ENCODE measurements around the gene IQCH. TPM values are rescaled to one million over a fixed set of nuclear protein-coding genes. Genes with fewer than 3 reads are reported as not detected.

Gene IQCH
- total and polyA plus RNA-seq, 9 of the 15 experiments (the other 6 are each of a cell fraction or from before 2014, with no cell fraction given): 1.8 to 3.9 (median 2.7) TPM

DNA sequence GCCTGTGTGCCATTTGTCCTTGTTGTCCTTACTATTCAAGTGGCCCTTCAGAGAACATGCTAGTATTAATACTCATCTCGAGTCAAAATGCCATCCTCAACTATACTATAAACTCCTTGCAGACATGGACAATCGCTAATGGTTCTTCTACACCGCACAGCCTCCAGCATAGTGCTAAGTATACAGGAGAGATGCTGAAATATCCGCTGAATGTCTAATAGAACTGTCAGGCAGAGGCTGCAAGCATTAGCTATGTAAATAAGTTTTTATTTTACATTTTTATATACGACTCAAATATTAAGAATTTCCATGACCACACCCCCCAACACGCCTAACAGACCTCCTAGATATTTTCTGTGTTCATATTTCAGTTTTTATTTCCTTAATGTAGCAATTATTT, 39.5 kb upstream of the IQCH start (continued):
- no peak for TF ChIP-seq RREB1 (CRISPR knock-in tag; IDR thresholded peaks at IDR 0.05)
- TF ChIP-seq RUNX1 (IDR thresholded peaks at IDR 0.05; ENCODE audit: low read depth): no peak
- TF ChIP-seq ZBTB7A (IDR thresholded peaks at IDR 0.05; ENCODE audit: borderline replicate concordance, control insufficient read depth, low read depth, low read length): no peak
- no peak for TF ChIP-seq U2AF2 (optimal IDR thresholded peaks at IDR 0.05; ENCODE audit: low read depth, low read length)
- TF ChIP-seq L3MBTL2 (IDR thresholded peaks at IDR 0.05): no peak

DNA sequence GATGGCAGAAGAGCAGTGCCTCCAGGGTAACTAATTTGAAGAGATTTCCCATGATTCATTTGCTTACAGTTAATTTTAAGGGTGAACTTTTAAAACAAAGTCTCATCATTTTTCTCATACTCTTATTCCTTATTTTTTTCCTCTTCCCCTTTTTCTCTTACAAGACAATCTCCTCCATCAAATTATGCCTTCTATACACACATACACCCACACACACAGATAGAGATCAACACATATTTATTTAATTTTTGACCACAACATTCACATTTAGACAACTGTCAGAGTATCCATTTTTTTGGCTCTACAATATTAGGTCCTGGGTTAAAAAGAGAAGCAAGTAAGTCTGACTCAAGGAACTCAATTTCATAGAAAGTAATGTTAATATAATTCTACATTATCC, 37.7 kb upstream of the IQCH start:
- POLR2A ChIA-PET: no interaction called here
- no peak overlapping the region for H3K9ac ChIP-seq (ENCODE audit: insufficient read depth in 1 of 2, low read depth in 2 of 2, low read length in 2 of 2)
- no peak overlapping the region for H3K4me3 ChIP-seq
- no peaks in the 10 kb centered on the region for H3K9me3 ChIP-seq (replicated peaks; ENCODE audit: control insufficient read depth, insufficient read depth, low read depth, low read length)
- peaks cover 28% of the 10 kb centered on the region for H3K36me3 ChIP-seq (ENCODE audit: control insufficient read depth, insufficient read depth, low read length)
- no peaks in the 10 kb centered on the region for H3K4me1 ChIP-seq (replicated peaks in 1 of 2; ENCODE audit: control insufficient read depth in 2 of 2, insufficient read depth in 2 of 2, low read length in 2 of 2)
- no peak overlapping the region for H2AFZ ChIP-seq (ENCODE audit: low read depth, low read length)
- in situ Hi-C loops (cut with MboI) (no loop called here), intact Hi-C loops (cut with micrococcal nuclease) (no loop called here)
- no peaks in the 10 kb centered on the region for H3K27me3 ChIP-seq (ENCODE audit: control insufficient read depth in 2 of 2, insufficient read depth in 2 of 2, low read length in 2 of 2)
- FAIRE-seq (no peak), ATAC-seq (no peak), DNase-seq (ENCODE audit: extremely low read depth in 1 of 4, low spot score in 3 of 4) (no peak)
- no TSS peak for BruUV-seq (replicated peaks)
- CTCF ChIA-PET (ENCODE audit: low intra/inter-chr PET ratio): no interaction called here
- no peaks in the 10 kb centered on the region for H4K20me1 ChIP-seq (replicated peaks; ENCODE audit: control insufficient read depth, insufficient read depth, low read length)
- H3K4me2 ChIP-seq (ENCODE audit: insufficient read depth, low read length): no peak overlapping the region
- no peak overlapping the region for H3K27ac ChIP-seq (ENCODE audit: extremely low read depth, low read depth, low read length)
- TF ChIP-seq HNRNPH1 (optimal IDR thresholded peaks at IDR 0.05; ENCODE audit: low read depth, low read length) (no peak), MTA1 (IDR thresholded peaks at IDR 0.05; ENCODE audit: borderline replicate concordance) (peak; percentile 42; the same call in 1 of the 2 replicates), FIP1L1 (IDR thresholded peaks at IDR 0.05; ENCODE audit: low read depth, low read length, poor library complexity, severe bottlenecking) (no peak), RAD21 (CRISPR knock-in tag; conservative IDR thresholded peaks at IDR 0.05 in 1 of 2, IDR thresholded peaks at IDR 0.05 in 1 of 2) (no peak), ZNF76 (CRISPR knock-in tag; IDR thresholded peaks at IDR 0.05; ENCODE audit: borderline replicate concordance) (no peak), EGR1 (conservative IDR thresholded peaks at IDR 0.05) (peak; percentile 61; the same call in 1 of the 2 replicates), SMARCE1 (IDR thresholded peaks at IDR 0.05) (peak; percentile 77; the same call in 1 of the 2 replicates), PREB (CRISPR knock-in tag; IDR thresholded peaks at IDR 0.05) (no peak)
- TF ChIP-seq, protein P1, sequence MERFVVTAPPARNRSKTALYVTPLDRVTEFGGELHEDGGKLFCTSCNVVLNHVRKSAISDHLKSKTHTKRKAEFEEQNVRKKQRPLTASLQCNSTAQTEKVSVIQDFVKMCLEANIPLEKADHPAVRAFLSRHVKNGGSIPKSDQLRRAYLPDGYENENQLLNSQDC (CRISPR knock-in tag; IDR thresholded peaks at IDR 0.05): no peak
- TF ChIP-seq, protein P2, sequence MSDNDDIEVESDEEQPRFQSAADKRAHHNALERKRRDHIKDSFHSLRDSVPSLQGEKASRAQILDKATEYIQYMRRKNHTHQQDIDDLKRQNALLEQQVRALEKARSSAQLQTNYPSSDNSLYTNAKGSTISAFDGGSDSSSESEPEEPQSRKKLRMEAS (CRISPR knock-in tag; IDR thresholded peaks at IDR 0.05): no peak
- no peaks in the 10 kb centered on the region for H3K9me1 ChIP-seq (ENCODE audit: control insufficient read depth, insufficient read depth, low read length)
- H3K79me2 ChIP-seq (ENCODE audit: control insufficient read depth, insufficient read depth, low read length): no peaks in the 10 kb centered on the region

Data from K562 (cell line).